PC-3 (cell line): ENCODE data around the gene TATDN3.

Experiments used
- EZH2 ChIP-seq: fragments of 300-600 bp; sonication (generic); IDR thresholded peaks from one replicate; pipeline ENCODE4 v1.6.1; 2017; ENCODE audit warnings: antibody characterized with exemption, mild to moderate bottlenecking, low read length; ENCODE audit not compliant: unreplicated experiment
- TF ChIP-seq, protein P1 (sequence below): fragments of 300-600 bp; sonication (generic); conservative IDR thresholded peaks from 2 replicates; pipeline ENCODE4 v1.5.1; 2017; ENCODE audit warnings: antibody characterized with exemption, low read depth, mild to moderate bottlenecking, low read length

DNA sequence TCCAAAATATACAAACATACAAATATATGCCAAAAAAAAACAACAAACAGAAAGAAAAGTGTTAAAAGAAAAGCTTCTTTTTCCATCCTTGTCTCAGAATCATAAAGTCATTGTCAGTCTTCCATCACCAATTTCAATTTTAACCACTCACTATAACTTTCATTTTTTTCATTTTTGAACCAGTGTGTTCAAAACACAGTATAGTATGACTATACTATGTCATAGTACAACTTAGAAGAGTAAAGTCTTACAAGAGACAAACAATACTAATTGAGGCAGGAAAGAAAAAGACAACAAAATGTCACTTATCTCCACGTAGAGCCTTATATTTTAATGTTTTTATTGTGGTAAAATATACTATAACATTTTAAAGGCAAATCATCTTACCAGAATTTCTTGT is 7.7 kb upstream of the TATDN3 start:
- no peak for TF ChIP-seq EZH2
- TF ChIP-seq, protein P1, sequence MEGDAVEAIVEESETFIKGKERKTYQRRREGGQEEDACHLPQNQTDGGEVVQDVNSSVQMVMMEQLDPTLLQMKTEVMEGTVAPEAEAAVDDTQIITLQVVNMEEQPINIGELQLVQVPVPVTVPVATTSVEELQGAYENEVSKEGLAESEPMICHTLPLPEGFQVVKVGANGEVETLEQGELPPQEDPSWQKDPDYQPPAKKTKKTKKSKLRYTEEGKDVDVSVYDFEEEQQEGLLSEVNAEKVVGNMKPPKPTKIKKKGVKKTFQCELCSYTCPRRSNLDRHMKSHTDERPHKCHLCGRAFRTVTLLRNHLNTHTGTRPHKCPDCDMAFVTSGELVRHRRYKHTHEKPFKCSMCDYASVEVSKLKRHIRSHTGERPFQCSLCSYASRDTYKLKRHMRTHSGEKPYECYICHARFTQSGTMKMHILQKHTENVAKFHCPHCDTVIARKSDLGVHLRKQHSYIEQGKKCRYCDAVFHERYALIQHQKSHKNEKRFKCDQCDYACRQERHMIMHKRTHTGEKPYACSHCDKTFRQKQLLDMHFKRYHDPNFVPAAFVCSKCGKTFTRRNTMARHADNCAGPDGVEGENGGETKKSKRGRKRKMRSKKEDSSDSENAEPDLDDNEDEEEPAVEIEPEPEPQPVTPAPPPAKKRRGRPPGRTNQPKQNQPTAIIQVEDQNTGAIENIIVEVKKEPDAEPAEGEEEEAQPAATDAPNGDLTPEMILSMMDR, result no peak
